ENCODE measurements around the gene EFCAB14.
"Not testable (repeated sequence)": the region's sequence is repeated elsewhere in the genome, so short reads cannot be mapped to it uniquely, and the experiment has no call there.

Gene EFCAB14

DNA sequence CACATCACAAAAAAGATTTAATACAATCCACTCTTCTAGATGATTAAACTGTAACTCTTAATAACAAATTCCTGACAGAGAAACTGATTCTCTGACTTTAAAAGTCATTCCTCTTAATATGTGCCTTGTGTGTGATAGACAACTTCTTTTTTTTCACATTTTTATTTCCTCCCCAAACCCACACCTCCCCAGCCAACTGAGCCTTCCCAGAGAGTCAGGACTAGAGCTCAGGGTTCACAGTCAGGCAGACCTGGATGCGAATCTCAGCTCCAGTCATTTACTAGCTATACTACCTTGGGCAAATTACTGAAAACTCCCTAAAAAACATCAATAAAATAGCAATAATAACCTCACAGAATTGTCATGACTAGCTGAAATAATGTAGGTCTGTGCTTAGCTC lies 64.9 kb downstream of the EFCAB14 start:
- DNase-seq (ENCODE audit: low spot score in 2 of 2) = no peak
- H3K9me3 Mint-ChIP-seq = no peaks in the 10 kb centered on the region
- H3K27me3 Mint-ChIP-seq = no peaks in the 10 kb centered on the region
- no peak overlapping the region for H3K27ac Mint-ChIP-seq (ENCODE audit: low read depth)
- H3K4me1 Mint-ChIP-seq = no peaks in the 10 kb centered on the region
- H3K4me3 Mint-ChIP-seq = no peak overlapping the region
- H3K36me3 Mint-ChIP-seq (ENCODE audit: insufficient read depth) = peaks cover 36% of the 10 kb centered on the region
- ATAC-seq (replicated peaks; ENCODE audit: extremely low read depth, poor library complexity, severe bottlenecking) = no peak

DNA sequence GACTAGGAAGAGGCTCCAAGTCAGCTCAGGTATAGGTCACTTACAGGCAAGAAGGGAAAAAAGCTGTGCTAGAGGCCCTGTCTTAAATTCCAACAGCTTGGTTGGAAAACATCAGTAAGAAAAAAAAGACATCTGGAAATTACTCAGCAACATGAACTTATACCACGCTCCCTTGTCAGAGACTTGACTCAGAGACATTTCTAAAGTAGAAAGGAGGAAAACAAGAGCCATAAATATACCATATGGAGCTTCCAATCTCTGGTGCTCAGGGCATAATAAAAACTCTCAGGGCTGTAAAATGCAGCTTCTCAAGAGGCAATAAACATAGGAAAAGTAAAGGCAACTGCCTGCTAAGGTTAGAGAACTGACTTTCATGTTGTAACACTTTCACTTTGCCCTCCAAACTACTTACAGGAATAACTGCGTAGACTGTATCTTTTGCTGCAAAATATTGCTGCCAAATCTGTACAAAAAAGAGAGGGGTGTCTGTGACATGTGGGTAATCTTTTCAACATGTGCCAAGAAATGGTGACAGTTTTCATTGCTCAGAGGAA lies 65.4 kb downstream of the EFCAB14 start:
- DNase-seq (ENCODE audit: low spot score in 2 of 2) (no peak), ATAC-seq (replicated peaks; ENCODE audit: extremely low read depth, poor library complexity, severe bottlenecking) (no peak)
- Mint-ChIP-seq H3K27me3 (no peaks in the 10 kb centered on the region), H3K27ac (ENCODE audit: low read depth) (no peak overlapping the region), H3K36me3 (ENCODE audit: insufficient read depth) (peaks cover 36% of the 10 kb centered on the region), H3K4me3 (no peak overlapping the region), H3K9me3 (no peaks in the 10 kb centered on the region), H3K4me1 (no peaks in the 10 kb centered on the region)

DNA sequence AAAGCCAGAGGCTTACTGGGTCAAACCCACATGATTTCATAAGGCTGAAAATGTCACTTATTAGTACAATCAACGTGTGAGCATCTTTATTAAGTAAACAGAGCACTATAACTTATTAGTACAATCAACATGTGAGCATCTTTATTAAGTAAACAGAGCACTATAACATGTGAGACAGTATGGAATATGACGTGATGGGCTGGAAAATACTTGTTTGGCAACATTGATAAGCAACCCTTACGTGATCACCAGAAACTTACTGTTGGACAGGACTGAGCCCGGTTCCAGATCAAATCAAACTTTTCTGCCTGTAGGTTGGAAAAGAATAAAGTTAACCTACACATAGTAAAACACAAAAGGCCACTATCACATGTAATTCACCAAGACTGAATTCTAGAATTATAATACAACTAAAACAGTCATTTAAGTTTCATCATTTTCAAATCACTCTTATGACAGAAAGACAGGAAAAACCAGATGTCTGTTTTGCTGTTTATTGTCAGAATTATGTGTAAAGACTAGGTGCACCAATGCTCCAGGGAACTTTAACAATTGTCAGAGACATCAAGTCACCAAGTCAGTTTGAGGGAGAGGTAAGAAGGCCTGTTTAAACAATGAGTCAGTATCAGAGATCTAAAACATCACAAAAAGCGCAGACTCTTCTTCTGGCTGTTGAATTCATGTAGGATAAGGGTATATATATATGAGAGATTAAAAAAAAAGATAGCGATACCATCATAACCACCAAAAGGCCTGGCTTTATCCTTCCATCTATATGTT lies 66.4 kb downstream of the EFCAB14 start:
- no peaks in the 10 kb centered on the region for H3K9me3 Mint-ChIP-seq
- peaks cover 32% of the 10 kb centered on the region for H3K36me3 Mint-ChIP-seq (ENCODE audit: insufficient read depth)
- no peak overlapping the region for H3K27ac Mint-ChIP-seq (ENCODE audit: low read depth)

DNA sequence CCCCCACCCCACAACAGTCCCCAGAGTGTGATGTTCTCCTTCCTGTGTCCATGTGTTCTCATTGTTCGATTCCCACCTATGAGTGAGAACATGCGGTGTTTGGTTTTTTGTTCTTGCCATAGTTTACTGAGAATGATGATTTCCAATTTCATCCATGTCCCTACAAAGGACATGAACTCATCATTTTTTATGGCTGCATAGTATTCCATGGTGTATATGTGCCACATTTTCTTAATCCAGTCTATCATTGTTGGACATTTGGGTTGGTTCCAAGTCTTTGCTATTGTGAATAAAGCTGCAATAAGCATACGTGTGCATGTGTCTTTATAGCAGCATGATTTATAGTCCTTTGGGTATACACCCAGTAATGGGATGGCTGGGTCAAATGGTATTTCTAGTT lies 67.8 kb downstream of the EFCAB14 start:
- not testable (repeated sequence) for H3K27me3 Mint-ChIP-seq; H3K4me1 Mint-ChIP-seq; H3K9me3 Mint-ChIP-seq; H3K4me3 Mint-ChIP-seq; H3K27ac Mint-ChIP-seq (ENCODE audit: low read depth); ATAC-seq (replicated peaks; ENCODE audit: extremely low read depth, poor library complexity, severe bottlenecking); DNase-seq (ENCODE audit: low spot score in 2 of 2)
- H3K36me3 Mint-ChIP-seq (ENCODE audit: insufficient read depth) = peaks cover 26% of the 10 kb centered on the region

More for the DNA sequence above, 66.4 kb downstream of the EFCAB14 start:
- DNase-seq (ENCODE audit: low spot score in 2 of 2) (no peak), ATAC-seq (replicated peaks; ENCODE audit: extremely low read depth, poor library complexity, severe bottlenecking) (no peak)
- Mint-ChIP-seq H3K4me3 (no peak overlapping the region), H3K27me3 (no peaks in the 10 kb centered on the region), H3K4me1 (no peaks in the 10 kb centered on the region)

DNA sequence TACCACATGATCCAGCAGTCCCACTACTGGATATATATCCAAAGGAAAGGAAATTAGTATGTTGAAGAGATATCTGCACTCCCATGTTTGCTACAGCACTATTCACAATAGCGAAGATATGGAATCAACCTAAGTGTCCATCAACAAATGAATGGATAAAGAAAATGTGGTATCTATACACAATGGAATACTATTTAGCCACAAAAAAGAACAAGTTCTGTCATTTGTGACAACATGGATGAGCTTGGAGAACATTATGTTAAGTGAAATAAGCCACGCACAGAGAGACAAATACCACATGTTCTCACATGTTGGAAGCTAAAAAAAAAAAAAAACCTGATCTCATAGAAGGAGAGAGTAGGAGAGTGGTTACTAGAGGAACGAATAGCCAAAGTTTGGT lies 68.4 kb downstream of the EFCAB14 start:
- Mint-ChIP-seq H3K27me3 (no peaks in the 10 kb centered on the region), H3K4me1 (no peaks in the 10 kb centered on the region), H3K27ac (ENCODE audit: low read depth) (no peak overlapping the region), H3K9me3 (no peaks in the 10 kb centered on the region), H3K36me3 (ENCODE audit: insufficient read depth) (peaks cover 22% of the 10 kb centered on the region), H3K4me3 (no peak overlapping the region)
- no peak for DNase-seq (ENCODE audit: low spot score in 2 of 2)
- ATAC-seq (replicated peaks; ENCODE audit: extremely low read depth, poor library complexity, severe bottlenecking) = no peak

DNA sequence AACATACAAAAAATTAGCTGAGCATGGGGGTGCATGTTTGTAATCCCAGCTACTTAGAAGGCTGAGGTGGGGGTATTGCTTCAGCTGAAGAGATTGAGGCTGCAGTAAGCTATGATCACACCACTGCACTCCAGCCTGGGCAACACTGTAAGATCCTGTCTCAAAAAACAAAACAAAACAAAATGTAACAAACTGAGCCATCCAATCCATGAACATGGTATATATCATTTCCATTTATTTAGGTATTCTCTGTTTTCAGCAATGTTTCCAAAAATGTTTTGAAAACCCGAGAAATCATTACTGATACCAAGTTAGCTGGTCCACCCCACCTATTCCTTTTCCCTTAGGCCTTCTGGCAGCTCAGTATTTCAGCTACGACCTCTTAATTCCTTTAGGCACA lies 69.2 kb downstream of the EFCAB14 start:
- Mint-ChIP-seq H3K36me3 (ENCODE audit: insufficient read depth) (peaks cover 20% of the 10 kb centered on the region), H3K27ac (ENCODE audit: low read depth) (no peak overlapping the region), H3K27me3 (no peaks in the 10 kb centered on the region), H3K9me3 (no peaks in the 10 kb centered on the region), H3K4me3 (no peak overlapping the region), H3K4me1 (no peaks in the 10 kb centered on the region)
- ATAC-seq (replicated peaks; ENCODE audit: extremely low read depth, poor library complexity, severe bottlenecking) (no peak), DNase-seq (ENCODE audit: low spot score in 2 of 2) (no peak)

DNA sequence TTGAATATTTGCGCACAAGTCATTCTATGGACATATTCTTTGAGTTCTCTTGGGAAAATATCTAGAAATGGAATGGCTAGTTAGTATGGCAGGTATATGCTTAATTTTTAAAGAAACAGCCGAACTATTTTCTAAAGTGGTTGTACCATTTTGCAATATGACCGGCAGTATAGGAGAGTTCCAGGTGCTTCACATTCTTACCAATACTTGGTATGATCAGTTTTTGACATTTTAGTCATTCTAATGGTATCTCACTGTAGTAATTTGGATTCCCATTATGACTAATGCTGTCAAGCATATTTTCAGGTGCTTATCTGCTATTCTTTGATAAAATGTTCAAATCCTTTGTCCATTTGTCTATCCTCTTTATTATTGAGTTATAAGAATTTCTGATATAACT lies 71.3 kb downstream of the EFCAB14 start:
- no peaks in the 10 kb centered on the region for H3K27me3 Mint-ChIP-seq
- no peak overlapping the region for H3K27ac Mint-ChIP-seq (ENCODE audit: low read depth)
- H3K36me3 Mint-ChIP-seq (ENCODE audit: insufficient read depth) = peaks cover 12% of the 10 kb centered on the region
- ATAC-seq (replicated peaks; ENCODE audit: extremely low read depth, poor library complexity, severe bottlenecking) (no peak), DNase-seq (ENCODE audit: low spot score in 2 of 2) (no peak)
- no peaks in the 10 kb centered on the region for H3K4me1 Mint-ChIP-seq
- no peaks in the 10 kb centered on the region for H3K9me3 Mint-ChIP-seq
- no peak overlapping the region for H3K4me3 Mint-ChIP-seq

DNA sequence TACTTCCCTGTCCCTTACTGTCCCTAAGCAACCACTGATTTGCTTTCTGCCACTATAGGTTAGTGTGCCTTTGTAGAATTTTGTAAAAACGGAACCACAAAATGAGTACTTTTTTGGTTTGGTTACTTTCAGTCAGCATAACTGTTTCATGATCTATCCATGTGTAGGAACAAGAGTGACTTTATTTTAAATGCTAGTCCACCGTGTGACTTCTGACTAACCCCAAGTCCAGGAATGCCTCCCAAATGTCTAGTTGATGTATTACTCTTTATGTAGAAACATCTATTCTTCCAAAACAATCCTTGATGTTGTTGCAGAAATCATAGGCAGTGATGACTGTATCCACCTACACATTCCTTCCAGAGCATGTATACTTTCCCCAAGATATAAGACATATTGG lies 72.1 kb downstream of the EFCAB14 start:
- no peak overlapping the region for H3K4me3 Mint-ChIP-seq
- no peaks in the 10 kb centered on the region for H3K27me3 Mint-ChIP-seq
- peaks cover 7% of the 10 kb centered on the region for H3K36me3 Mint-ChIP-seq (ENCODE audit: insufficient read depth)
- no peak overlapping the region for H3K27ac Mint-ChIP-seq (ENCODE audit: low read depth)
- no peaks in the 10 kb centered on the region for H3K9me3 Mint-ChIP-seq
- DNase-seq (ENCODE audit: low spot score in 2 of 2) = no peak
- H3K4me1 Mint-ChIP-seq = no peaks in the 10 kb centered on the region
- no peak for ATAC-seq (replicated peaks; ENCODE audit: extremely low read depth, poor library complexity, severe bottlenecking)

DNA sequence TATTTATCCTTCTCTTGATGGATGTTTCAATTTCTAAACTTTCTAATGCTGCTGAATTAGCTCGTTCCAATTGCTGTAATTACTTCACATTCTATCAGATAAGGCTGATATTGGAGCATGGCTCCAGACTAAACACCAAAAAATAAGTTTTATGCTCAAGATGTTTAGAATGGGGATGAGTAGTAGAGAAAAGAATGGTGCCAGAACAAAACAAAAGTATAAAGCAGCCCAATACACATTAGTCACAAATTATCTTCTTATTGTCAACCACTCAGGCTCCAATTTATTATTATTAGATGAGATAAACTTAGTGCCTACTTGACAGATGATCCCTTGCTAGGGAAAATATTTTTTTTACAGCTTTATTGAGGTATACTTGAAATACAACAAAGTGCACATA lies 72.6 kb downstream of the EFCAB14 start:
- no peaks in the 10 kb centered on the region for H3K4me1 Mint-ChIP-seq
- H3K27me3 Mint-ChIP-seq = no peaks in the 10 kb centered on the region
- peaks cover 9% of the 10 kb centered on the region for H3K36me3 Mint-ChIP-seq (ENCODE audit: insufficient read depth)
- H3K9me3 Mint-ChIP-seq = no peaks in the 10 kb centered on the region
- ATAC-seq (replicated peaks; ENCODE audit: extremely low read depth, poor library complexity, severe bottlenecking) = no peak
- no peak overlapping the region for H3K4me3 Mint-ChIP-seq
- H3K27ac Mint-ChIP-seq (ENCODE audit: low read depth) = no peak overlapping the region
- no peak for DNase-seq (ENCODE audit: low spot score in 2 of 2)

DNA sequence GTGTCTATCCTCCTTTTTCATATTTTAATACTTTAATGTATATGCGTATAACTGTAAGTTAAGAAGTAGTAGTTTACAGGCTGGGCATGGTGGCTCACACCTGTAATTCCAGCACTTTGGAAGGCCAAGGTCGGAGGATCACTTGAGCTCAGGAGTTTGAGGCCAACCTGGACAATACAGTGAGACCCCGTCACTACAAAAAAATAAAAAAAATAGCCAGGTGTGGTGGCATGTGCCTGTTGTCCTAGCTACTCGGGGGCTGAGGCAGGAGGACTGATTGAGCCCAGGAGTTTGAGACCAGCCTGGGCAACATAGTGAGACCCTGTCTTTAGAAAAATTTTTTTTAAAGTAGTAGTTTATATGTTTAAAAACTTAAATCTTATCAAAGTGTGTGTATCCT lies 73.1 kb downstream of the EFCAB14 start:
- H3K4me3 Mint-ChIP-seq = no peak overlapping the region
- no peaks in the 10 kb centered on the region for H3K27me3 Mint-ChIP-seq
- no peak overlapping the region for H3K27ac Mint-ChIP-seq (ENCODE audit: low read depth)
- peaks cover 9% of the 10 kb centered on the region for H3K36me3 Mint-ChIP-seq (ENCODE audit: insufficient read depth)
- no peaks in the 10 kb centered on the region for H3K9me3 Mint-ChIP-seq
- no peak for ATAC-seq (replicated peaks; ENCODE audit: extremely low read depth, poor library complexity, severe bottlenecking)
- H3K4me1 Mint-ChIP-seq = no peaks in the 10 kb centered on the region
- no peak for DNase-seq (ENCODE audit: low spot score in 2 of 2)

DNA sequence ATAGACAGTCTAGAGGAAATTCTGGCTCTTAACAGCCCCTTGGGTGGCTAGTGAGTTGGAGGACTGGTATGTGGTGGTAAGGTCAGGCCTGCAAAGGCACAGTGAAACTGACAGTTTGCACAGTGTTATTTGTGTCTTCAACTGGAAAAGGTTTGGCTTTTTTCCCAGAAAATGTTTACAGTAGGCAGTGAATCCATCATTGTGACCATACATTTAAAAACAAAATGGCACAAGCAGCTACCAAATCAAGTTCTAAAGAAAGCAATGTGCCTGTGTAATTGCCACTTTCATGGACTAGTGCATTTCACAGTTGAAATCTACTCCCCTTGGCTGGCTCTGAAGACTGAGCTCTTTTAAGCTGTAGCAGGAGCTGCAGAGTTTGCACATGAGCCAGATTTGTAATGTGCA lies 75.5 kb downstream of the EFCAB14 start:
- Mint-ChIP-seq H3K4me1 (no peaks in the 10 kb centered on the region), H3K4me3 (no peak overlapping the region), H3K36me3 (ENCODE audit: insufficient read depth) (peaks cover 8% of the 10 kb centered on the region), H3K27ac (ENCODE audit: low read depth) (no peak overlapping the region), H3K27me3 (no peaks in the 10 kb centered on the region), H3K9me3 (no peaks in the 10 kb centered on the region)
- ATAC-seq (replicated peaks; ENCODE audit: extremely low read depth, poor library complexity, severe bottlenecking) (no peak), DNase-seq (ENCODE audit: low spot score in 2 of 2) (no peak)

DNA sequence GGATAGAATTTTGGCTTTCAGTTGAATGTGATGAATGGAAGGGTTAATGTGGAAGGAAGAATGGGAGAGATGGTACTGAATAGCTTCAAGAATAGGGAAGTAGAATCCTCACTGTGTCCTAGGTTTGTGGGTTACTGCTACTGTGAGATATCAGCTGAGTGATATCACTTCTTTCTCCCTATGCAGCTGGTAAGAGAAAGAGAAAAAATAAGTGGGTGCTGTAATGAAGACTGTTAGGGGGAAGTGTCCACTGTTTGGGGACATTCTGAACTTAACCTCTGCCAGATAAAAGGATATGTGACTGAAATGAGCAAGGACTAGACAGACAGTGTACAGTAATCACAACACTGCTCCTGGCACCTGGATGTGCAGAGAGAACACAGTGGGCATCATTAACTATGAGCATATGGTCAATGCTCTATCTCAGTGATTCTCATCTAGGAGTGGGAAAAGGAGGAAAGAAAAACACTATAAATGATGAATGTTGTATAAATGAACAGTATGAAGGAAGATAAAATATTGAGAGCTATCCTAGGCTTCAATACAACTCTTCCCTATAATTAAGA lies 76.7 kb downstream of the EFCAB14 start:
- Mint-ChIP-seq H3K4me1 (no peaks in the 10 kb centered on the region), H3K4me3 (no peak overlapping the region), H3K27ac (ENCODE audit: low read depth) (no peak overlapping the region), H3K27me3 (no peaks in the 10 kb centered on the region), H3K9me3 (no peaks in the 10 kb centered on the region), H3K36me3 (ENCODE audit: insufficient read depth) (peaks cover 8% of the 10 kb centered on the region)
- ATAC-seq (replicated peaks; ENCODE audit: extremely low read depth, poor library complexity, severe bottlenecking) (no peak), DNase-seq (ENCODE audit: low spot score in 2 of 2) (no peak)

DNA sequence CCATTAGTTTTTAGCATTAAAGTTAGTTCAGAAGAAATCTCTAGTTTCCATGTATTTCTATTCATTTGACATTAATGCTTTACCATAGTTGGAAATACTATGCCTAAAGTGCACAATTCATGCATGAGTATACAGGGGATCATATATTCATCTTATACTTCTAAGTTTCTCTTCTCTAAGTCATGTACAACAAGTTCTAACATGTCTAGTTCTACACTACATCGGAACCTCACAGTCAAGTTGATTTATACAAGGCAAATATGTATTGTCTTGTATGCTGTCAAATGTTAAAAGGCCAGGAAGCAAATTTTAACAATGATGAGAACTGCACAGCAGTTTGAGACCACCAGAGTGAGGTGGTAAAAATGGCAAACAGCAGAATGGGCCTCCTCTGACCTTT lies 79.4 kb downstream of the EFCAB14 start:
- DNase-seq (ENCODE audit: low spot score in 2 of 2) (no peak), ATAC-seq (replicated peaks; ENCODE audit: extremely low read depth, poor library complexity, severe bottlenecking) (no peak)
- Mint-ChIP-seq H3K4me3 (no peak overlapping the region), H3K27ac (ENCODE audit: low read depth) (no peak overlapping the region), H3K4me1 (no peaks in the 10 kb centered on the region), H3K36me3 (ENCODE audit: insufficient read depth) (peaks cover 15% of the 10 kb centered on the region), H3K9me3 (no peaks in the 10 kb centered on the region), H3K27me3 (no peaks in the 10 kb centered on the region)
